ENCODE data around the gene RBM34. TPM values are rescaled to one million over a fixed set of nuclear protein-coding genes. Genes with fewer than 3 reads are reported as not detected.
"Not testable (repeated sequence)": the region's sequence is repeated elsewhere in the genome, so short reads cannot be mapped to it uniquely, and the experiment has no call there.

Gene RBM34
- total RNA-seq, 2 donors from 2014 or later, result 127 to 128 TPM

GRCh38 chr1:235102993-235103411 is 58.0 kb downstream of the RBM34 start:
- Mint-ChIP-seq H3K9me3 (no peaks in the 10 kb centered on the region), H3K27me3 (ENCODE audit: low read depth) (peaks cover 6% of the 10 kb centered on the region), H3K4me1 (ENCODE audit: low read depth) (peaks cover 51% of the 10 kb centered on the region), H3K27ac (no peak overlapping the region), H3K4me3 (peak overlapping the region in 1 of 2 donors; percentile 18), H3K36me3 (ENCODE audit: insufficient read depth in 2 of 2) (peaks cover 1 to 13% of the 10 kb centered on the region in 2 donors)
- DNase-seq (no peak), ATAC-seq (replicated peaks in 1 of 2) (no peak)

GRCh38 chr1:235102259-235102582 is 58.8 kb downstream of the RBM34 start:
- H3K4me3 Mint-ChIP-seq, result no peak overlapping the region
- H3K27ac Mint-ChIP-seq, result no peak overlapping the region
- H3K9me3 Mint-ChIP-seq, result no peaks in the 10 kb centered on the region
- DNase-seq (no peak), ATAC-seq (replicated peaks in 1 of 2) (no peak)
- peaks cover 47% of the 10 kb centered on the region for H3K4me1 Mint-ChIP-seq (ENCODE audit: low read depth)
- H3K36me3 Mint-ChIP-seq (ENCODE audit: insufficient read depth in 2 of 2), result peaks cover 0 to 9% of the 10 kb centered on the region in 2 donors
- peaks cover 6% of the 10 kb centered on the region for H3K27me3 Mint-ChIP-seq (ENCODE audit: low read depth)

GRCh38 chr1:235101558-235102258 is 59.3 kb downstream of the RBM34 start:
- H3K36me3 Mint-ChIP-seq (ENCODE audit: insufficient read depth in 2 of 2), result peaks cover 0 to 4% of the 10 kb centered on the region in 2 donors
- ATAC-seq (replicated peaks in 1 of 2), result no peak
- H3K4me3 Mint-ChIP-seq, result no peak overlapping the region
- H3K27me3 Mint-ChIP-seq (ENCODE audit: low read depth), result peaks cover 6% of the 10 kb centered on the region
- peaks cover 42% of the 10 kb centered on the region for H3K4me1 Mint-ChIP-seq (ENCODE audit: low read depth)
- H3K9me3 Mint-ChIP-seq, result no peaks in the 10 kb centered on the region
- no peak overlapping the region for H3K27ac Mint-ChIP-seq
- no peak for DNase-seq

- Mint-ChIP-seq H3K27me3 (ENCODE audit: low read depth) (peaks cover 6% of the 10 kb centered on the region), H3K36me3 (ENCODE audit: insufficient read depth in 2 of 2) (peaks cover 0 to 3% of the 10 kb centered on the region in 2 donors), H3K27ac (no peak overlapping the region), H3K4me3 (no peak overlapping the region), H3K4me1 (ENCODE audit: low read depth) (peaks cover 30% of the 10 kb centered on the region), H3K9me3 (no peaks in the 10 kb centered on the region)
- ATAC-seq (replicated peaks in 1 of 2), result no peak
- no peak for DNase-seq
These were observed 60.8 kb downstream of the RBM34 start for GRCh38 chr1:235100194-235100772.

- DNase-seq (no peak), ATAC-seq (replicated peaks in 1 of 2) (no peak)
- Mint-ChIP-seq H3K27me3 (ENCODE audit: low read depth) (peaks cover 6% of the 10 kb centered on the region), H3K4me1 (ENCODE audit: low read depth) (peaks cover 19% of the 10 kb centered on the region), H3K36me3 (ENCODE audit: insufficient read depth in 2 of 2) (peaks cover 0 to 3% of the 10 kb centered on the region in 2 donors), H3K27ac (no peak overlapping the region), H3K4me3 (no peak overlapping the region), H3K9me3 (no peaks in the 10 kb centered on the region)
These were observed 62.1 kb downstream of the RBM34 start for GRCh38 chr1:235098991-235099390.

GRCh38 chr1:235098547-235098946 is 62.5 kb downstream of the RBM34 start:
- H3K4me3 Mint-ChIP-seq, result no peak overlapping the region
- DNase-seq, result no peak
- H3K27me3 Mint-ChIP-seq (ENCODE audit: low read depth), result peaks cover 6% of the 10 kb centered on the region
- no peak for ATAC-seq (replicated peaks in 1 of 2)
- peaks cover 19% of the 10 kb centered on the region for H3K4me1 Mint-ChIP-seq (ENCODE audit: low read depth)
- no peak overlapping the region for H3K27ac Mint-ChIP-seq
- H3K9me3 Mint-ChIP-seq, result no peaks in the 10 kb centered on the region
- no peaks in the 10 kb centered on the region for H3K36me3 Mint-ChIP-seq (ENCODE audit: insufficient read depth in 2 of 2)

GRCh38 chr1:235097501-235097900 is 63.5 kb downstream of the RBM34 start:
- H3K27ac Mint-ChIP-seq; H3K9me3 Mint-ChIP-seq; H3K4me3 Mint-ChIP-seq; ATAC-seq (replicated peaks in 1 of 2); H3K36me3 Mint-ChIP-seq (ENCODE audit: insufficient read depth in 2 of 2); DNase-seq; H3K27me3 Mint-ChIP-seq (ENCODE audit: low read depth): not testable (repeated sequence)
- peaks cover 21% of the 10 kb centered on the region for H3K4me1 Mint-ChIP-seq (ENCODE audit: low read depth)

- ATAC-seq (replicated peaks in 1 of 2), result no peak
- H3K27ac Mint-ChIP-seq, result no peak overlapping the region
- no peaks in the 10 kb centered on the region for H3K27me3 Mint-ChIP-seq (ENCODE audit: low read depth)
- no peak for DNase-seq
- H3K9me3 Mint-ChIP-seq, result no peaks in the 10 kb centered on the region
- peaks cover 15% of the 10 kb centered on the region for H3K4me1 Mint-ChIP-seq (ENCODE audit: low read depth)
- H3K36me3 Mint-ChIP-seq (ENCODE audit: insufficient read depth in 2 of 2), result no peaks in the 10 kb centered on the region
- H3K4me3 Mint-ChIP-seq, result no peak overlapping the region
These were observed 65.0 kb downstream of the RBM34 start for GRCh38 chr1:235095938-235096562.

GRCh38 chr1:235093696-235094592 is 67.1 kb downstream of the RBM34 start:
- Mint-ChIP-seq H3K36me3 (ENCODE audit: insufficient read depth in 2 of 2) (no peaks in the 10 kb centered on the region), H3K27ac (no peak overlapping the region), H3K27me3 (ENCODE audit: low read depth) (no peaks in the 10 kb centered on the region), H3K9me3 (no peaks in the 10 kb centered on the region), H3K4me3 (peak overlapping the region in 1 of 2 donors; percentile 29), H3K4me1 (ENCODE audit: low read depth) (peaks cover 15% of the 10 kb centered on the region)
- DNase-seq (peak; percentile 83 to 89), ATAC-seq (replicated peaks in 1 of 2) (peak; percentile 83 to 90)

GRCh38 chr1:235093013-235093695 is 67.9 kb downstream of the RBM34 start:
- H3K27ac Mint-ChIP-seq, result no peak overlapping the region
- no peaks in the 10 kb centered on the region for H3K9me3 Mint-ChIP-seq
- ATAC-seq (replicated peaks in 1 of 2) (peak in 1 of 2 donors; percentile 24), DNase-seq (no peak)
- H3K4me3 Mint-ChIP-seq, result no peak overlapping the region
- H3K27me3 Mint-ChIP-seq (ENCODE audit: low read depth), result no peaks in the 10 kb centered on the region
- H3K4me1 Mint-ChIP-seq (ENCODE audit: low read depth), result peaks cover 15% of the 10 kb centered on the region
- H3K36me3 Mint-ChIP-seq (ENCODE audit: insufficient read depth in 2 of 2), result no peaks in the 10 kb centered on the region

- not testable (repeated sequence) for H3K27me3 Mint-ChIP-seq (ENCODE audit: low read depth); H3K4me3 Mint-ChIP-seq; H3K27ac Mint-ChIP-seq; ATAC-seq (replicated peaks in 1 of 2); H3K9me3 Mint-ChIP-seq; H3K36me3 Mint-ChIP-seq (ENCODE audit: insufficient read depth in 2 of 2); DNase-seq
- H3K4me1 Mint-ChIP-seq (ENCODE audit: low read depth), result peaks cover 15% of the 10 kb centered on the region
These were observed 68.6 kb downstream of the RBM34 start for GRCh38 chr1:235092415-235092814.

- not testable (repeated sequence) for H3K27me3 Mint-ChIP-seq (ENCODE audit: low read depth); H3K27ac Mint-ChIP-seq; H3K4me3 Mint-ChIP-seq; ATAC-seq (replicated peaks in 1 of 2); H3K36me3 Mint-ChIP-seq (ENCODE audit: insufficient read depth in 2 of 2); DNase-seq; H3K9me3 Mint-ChIP-seq
- peaks cover 15% of the 10 kb centered on the region for H3K4me1 Mint-ChIP-seq (ENCODE audit: low read depth)
These were observed 69.0 kb downstream of the RBM34 start for GRCh38 chr1:235092045-235092406.

Measured in activated T-cell treated with anti-CD3 and anti-CD28 coated beads, Interleukin-2, amount 50 U/mL, for 72 hours (primary cell).